ENCODE data around the gene CCT6B.

Gene CCT6B

DNA sequence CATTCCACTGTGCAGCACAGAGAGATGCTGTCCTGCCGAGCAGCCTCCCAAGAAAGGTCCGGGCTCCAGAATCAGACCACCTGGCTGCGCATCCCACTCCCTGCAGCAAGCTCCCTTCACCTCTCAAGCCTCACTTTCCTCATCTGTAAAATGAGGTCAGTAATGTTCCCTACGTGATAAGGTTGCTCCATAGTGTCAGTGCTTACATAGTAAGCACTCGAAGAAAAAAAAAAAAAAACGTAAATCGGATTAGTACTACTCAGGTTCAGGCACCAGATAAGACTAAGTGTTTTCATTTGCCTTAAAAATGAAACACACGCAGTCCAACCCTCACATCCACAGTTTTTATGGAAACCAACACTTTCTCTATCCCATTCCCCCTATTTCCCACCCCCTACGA is 76.7 kb downstream of the CCT6B start:
- Histone ChIP-seq H2AFZ (ENCODE audit: low read length) (no peak overlapping the region), H3K9me3 (ENCODE audit: insufficient read depth, low read depth, low read length) (peaks cover 7% of the 10 kb centered on the region; the same call in 1 of the 2 replicates), H3K79me2 (ENCODE audit: insufficient read depth, low read length) (peaks cover 10% of the 10 kb centered on the region; the same call in 1 of the 2 replicates), H3K9me2 (replicated peaks; ENCODE audit: low read depth, low read length) (no peaks in the 10 kb centered on the region), H3K36me3 (ENCODE audit: insufficient read depth, low read length) (no peaks in the 10 kb centered on the region), H3K9ac (ENCODE audit: low read depth, low read length, poor library complexity, severe bottlenecking) (peak overlapping the region; percentile 89), H3K4me3 (ENCODE audit: low read length, poor library complexity, severe bottlenecking) (peak overlapping the region; percentile 70), H4K20me1 (ENCODE audit: insufficient read depth, low read length, poor library complexity, severe bottlenecking) (no peaks in the 10 kb centered on the region), H3K27me3 (ENCODE audit: insufficient read depth, low read length, poor library complexity, severe bottlenecking) (no peaks in the 10 kb centered on the region), H3K4me1 (ENCODE audit: insufficient read depth, low read length, poor library complexity, severe bottlenecking) (peaks cover 68% of the 10 kb centered on the region), H3K4me2 (ENCODE audit: low read depth, low read length, poor library complexity, severe bottlenecking) (peak overlapping the region; percentile 85), H3F3A (ENCODE audit: low read depth) (peaks cover 21% of the 10 kb centered on the region; the same call in 1 of the 2 replicates)
- no peak for TF ChIP-seq EZH2phosphoT487 (IDR thresholded peaks at IDR 0.05; ENCODE audit: borderline replicate concordance)
- TF ChIP-seq, protein P1, sequence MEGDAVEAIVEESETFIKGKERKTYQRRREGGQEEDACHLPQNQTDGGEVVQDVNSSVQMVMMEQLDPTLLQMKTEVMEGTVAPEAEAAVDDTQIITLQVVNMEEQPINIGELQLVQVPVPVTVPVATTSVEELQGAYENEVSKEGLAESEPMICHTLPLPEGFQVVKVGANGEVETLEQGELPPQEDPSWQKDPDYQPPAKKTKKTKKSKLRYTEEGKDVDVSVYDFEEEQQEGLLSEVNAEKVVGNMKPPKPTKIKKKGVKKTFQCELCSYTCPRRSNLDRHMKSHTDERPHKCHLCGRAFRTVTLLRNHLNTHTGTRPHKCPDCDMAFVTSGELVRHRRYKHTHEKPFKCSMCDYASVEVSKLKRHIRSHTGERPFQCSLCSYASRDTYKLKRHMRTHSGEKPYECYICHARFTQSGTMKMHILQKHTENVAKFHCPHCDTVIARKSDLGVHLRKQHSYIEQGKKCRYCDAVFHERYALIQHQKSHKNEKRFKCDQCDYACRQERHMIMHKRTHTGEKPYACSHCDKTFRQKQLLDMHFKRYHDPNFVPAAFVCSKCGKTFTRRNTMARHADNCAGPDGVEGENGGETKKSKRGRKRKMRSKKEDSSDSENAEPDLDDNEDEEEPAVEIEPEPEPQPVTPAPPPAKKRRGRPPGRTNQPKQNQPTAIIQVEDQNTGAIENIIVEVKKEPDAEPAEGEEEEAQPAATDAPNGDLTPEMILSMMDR (conservative IDR thresholded peaks at IDR 0.05; ENCODE audit: low read length), result no peak

DNA sequence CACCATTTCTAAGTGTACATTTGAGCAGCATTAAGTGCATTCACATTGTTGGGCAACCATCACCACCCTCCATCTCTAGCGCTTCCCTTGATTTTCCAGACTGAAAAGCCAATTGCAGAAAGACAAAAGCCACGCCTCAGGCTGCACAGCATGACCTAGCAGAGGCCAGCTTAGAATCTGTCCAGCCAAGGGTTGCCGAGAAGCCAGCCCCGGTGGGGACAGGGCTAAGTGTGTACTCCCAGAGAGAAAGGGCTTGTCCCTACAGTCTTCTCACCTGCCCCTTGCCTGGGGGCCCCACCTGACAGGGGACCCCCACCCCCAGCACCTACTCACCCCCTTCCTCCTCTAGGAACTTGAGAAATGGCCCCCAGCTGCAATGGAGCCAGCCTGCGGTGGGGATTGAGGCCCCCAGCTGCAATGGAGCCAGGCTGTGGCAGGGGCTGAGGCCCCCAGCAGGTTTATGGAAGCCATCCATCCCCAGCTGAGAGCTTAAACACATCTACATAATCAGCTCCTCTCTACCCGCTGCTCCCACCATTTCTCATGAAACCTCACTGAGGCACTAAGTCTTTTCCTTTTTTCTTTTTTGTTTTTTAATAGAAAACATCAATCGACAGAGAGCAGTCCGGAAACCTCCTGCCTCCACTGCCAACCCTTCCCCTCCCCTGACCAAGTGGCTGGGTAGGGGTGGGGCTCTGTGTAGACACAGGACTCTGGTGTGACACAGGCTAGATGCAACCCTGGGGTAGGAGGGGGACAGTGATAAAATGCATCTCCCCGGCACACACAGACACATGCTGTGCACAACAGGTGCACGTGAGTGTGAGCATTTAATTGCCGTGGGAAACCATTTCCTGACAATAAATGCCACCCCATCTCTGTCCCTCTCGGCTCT is 77.9 kb downstream of the CCT6B start:
- H4K20me1 ChIP-seq (ENCODE audit: insufficient read depth, low read length, poor library complexity, severe bottlenecking), result no peaks in the 10 kb centered on the region
- peak overlapping the region; percentile 85 for H3K4me2 ChIP-seq (ENCODE audit: low read depth, low read length, poor library complexity, severe bottlenecking)
- peaks cover 7% of the 10 kb centered on the region; the same call in 1 of the 2 replicates for H3K9me3 ChIP-seq (ENCODE audit: insufficient read depth, low read depth, low read length)
- H3F3A ChIP-seq (ENCODE audit: low read depth), result peaks cover 21% of the 10 kb centered on the region; the same call in 1 of the 2 replicates
- H3K4me3 ChIP-seq (ENCODE audit: low read length, poor library complexity, severe bottlenecking), result peak overlapping the region; percentile 70
- H3K36me3 ChIP-seq (ENCODE audit: insufficient read depth, low read length), result no peaks in the 10 kb centered on the region
- no peak for TF ChIP-seq EZH2phosphoT487 (IDR thresholded peaks at IDR 0.05; ENCODE audit: borderline replicate concordance)
- TF ChIP-seq, protein P1 (conservative IDR thresholded peaks at IDR 0.05; ENCODE audit: low read length), result no peak
- no peaks in the 10 kb centered on the region for H3K9me2 ChIP-seq (replicated peaks; ENCODE audit: low read depth, low read length)
- H3K4me1 ChIP-seq (ENCODE audit: insufficient read depth, low read length, poor library complexity, severe bottlenecking), result peaks cover 76% of the 10 kb centered on the region
- no peak overlapping the region; the same call in 1 of the 2 replicates for H2AFZ ChIP-seq (ENCODE audit: low read length)
- no peaks in the 10 kb centered on the region for H3K27me3 ChIP-seq (ENCODE audit: insufficient read depth, low read length, poor library complexity, severe bottlenecking)
- H3K79me2 ChIP-seq (ENCODE audit: insufficient read depth, low read length), result peaks cover 10% of the 10 kb centered on the region; the same call in 1 of the 2 replicates
- H3K9ac ChIP-seq (ENCODE audit: low read depth, low read length, poor library complexity, severe bottlenecking), result peak overlapping the region; percentile 89

DNA sequence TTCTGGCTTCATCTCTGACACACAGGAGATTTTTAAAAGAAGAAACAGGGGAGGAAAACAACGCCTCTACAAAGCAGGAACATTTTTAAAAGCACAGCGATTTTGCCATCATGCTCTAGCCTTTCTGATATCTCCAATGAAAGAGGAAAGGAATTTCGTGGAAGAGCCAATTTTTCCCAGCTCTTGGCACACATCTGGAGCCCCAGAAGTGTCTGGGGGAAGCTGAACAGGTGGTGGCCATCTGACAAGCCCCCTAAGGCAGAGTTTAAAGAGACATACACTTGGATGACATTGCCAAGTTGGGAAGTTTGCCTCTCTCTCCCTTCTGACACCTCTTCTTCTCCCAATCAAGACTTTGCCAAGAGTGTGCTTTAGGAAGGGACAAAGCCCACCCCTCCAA is 82.1 kb downstream of the CCT6B start:
- no peak overlapping the region for H2AFZ ChIP-seq (ENCODE audit: low read length)

More for the DNA sequence above, 82.1 kb downstream of the CCT6B start:
- Histone ChIP-seq H3K4me2 (ENCODE audit: low read depth, low read length, poor library complexity, severe bottlenecking) (peak overlapping the region; percentile 24), H3K27me3 (ENCODE audit: insufficient read depth, low read length, poor library complexity, severe bottlenecking) (no peaks in the 10 kb centered on the region), H3K79me2 (ENCODE audit: insufficient read depth, low read length) (peaks cover 10% of the 10 kb centered on the region; the same call in 1 of the 2 replicates), H3K4me1 (ENCODE audit: insufficient read depth, low read length, poor library complexity, severe bottlenecking) (peaks cover 48% of the 10 kb centered on the region), H3K9me3 (ENCODE audit: insufficient read depth, low read depth, low read length) (peaks cover 7% of the 10 kb centered on the region; the same call in 1 of the 2 replicates), H3K36me3 (ENCODE audit: insufficient read depth, low read length) (no peaks in the 10 kb centered on the region), H4K20me1 (ENCODE audit: insufficient read depth, low read length, poor library complexity, severe bottlenecking) (no peaks in the 10 kb centered on the region), H3K9ac (ENCODE audit: low read depth, low read length, poor library complexity, severe bottlenecking) (peak overlapping the region; percentile 32), H3F3A (ENCODE audit: low read depth) (peaks cover 10% of the 10 kb centered on the region; the same call in 1 of the 2 replicates), H3K9me2 (replicated peaks; ENCODE audit: low read depth, low read length) (no peaks in the 10 kb centered on the region), H3K4me3 (ENCODE audit: low read length, poor library complexity, severe bottlenecking) (no peak overlapping the region)
- TF ChIP-seq EZH2phosphoT487 (IDR thresholded peaks at IDR 0.05; ENCODE audit: borderline replicate concordance), result no peak
- TF ChIP-seq, protein P1 (conservative IDR thresholded peaks at IDR 0.05; ENCODE audit: low read length), result no peak
